Activated CD4-positive, alpha-beta T cell treated with anti-CD3 and anti-CD28 coated beads, Interleukin-10, Interleukin-2, amounts not matched to agents 100 ng/mL and 50 ng/mL, durations not matched to agents 16 hours and 8 hours (primary cell): ENCODE measurements around the gene TSHZ3.

Experiments
- DNase-seq: peaks from one replicate; pipeline ENCODE4 v3.0.0-alpha.2; 2020

Gene TSHZ3

GRCh38 chr19:31354799-31355664 lies 5.8 kb upstream of the TSHZ3 start:
- DNase-seq = no peak

- DNase-seq = no peak
Observed at GRCh38 chr19:31354316-31354715, 5.1 kb upstream of the TSHZ3 start.

- DNase-seq = no peak
Observed at GRCh38 chr19:31353833-31354232, 4.6 kb upstream of the TSHZ3 start.

- DNase-seq = no peak
Observed at GRCh38 chr19:31352782-31353651, 3.8 kb upstream of the TSHZ3 start.

GRCh38 chr19:31352296-31352781 lies 3.1 kb upstream of the TSHZ3 start:
- DNase-seq = no peak

- no peak for DNase-seq
Observed at GRCh38 chr19:31351855-31352195, 2.6 kb upstream of the TSHZ3 start.

- peak; percentile 20 for DNase-seq
Observed at GRCh38 chr19:31351056-31351854, 2.0 kb upstream of the TSHZ3 start.

GRCh38 chr19:31350693-31351055 lies 1.4 kb upstream of the TSHZ3 start:
- peak; percentile 37 for DNase-seq

- DNase-seq = no peak
Observed at GRCh38 chr19:31350033-31350692, 927 bp upstream of the TSHZ3 start.

GRCh38 chr19:31348481-31349159 lies 616 bp downstream of the TSHZ3 start:
- no peak for DNase-seq

- DNase-seq = no peak
Observed at GRCh38 chr19:31347828-31348392, 1.3 kb downstream of the TSHZ3 start.

- no peak for DNase-seq
Observed at GRCh38 chr19:31347354-31347753, 1.9 kb downstream of the TSHZ3 start.

GRCh38 chr19:31346184-31347059 lies 2.8 kb downstream of the TSHZ3 start:
- DNase-seq = no peak

GRCh38 chr19:31344403-31344802 lies 4.8 kb downstream of the TSHZ3 start:
- DNase-seq = no peak

GRCh38 chr19:31342926-31343325 lies 6.3 kb downstream of the TSHZ3 start:
- no peak for DNase-seq

GRCh38 chr19:31340042-31341025 lies 8.9 kb downstream of the TSHZ3 start:
- peak; percentile 10 for DNase-seq

GRCh38 chr19:31339411-31339810 lies 9.8 kb downstream of the TSHZ3 start:
- DNase-seq = no peak

- peak; percentile 21 for DNase-seq
Observed at GRCh38 chr19:31338069-31338776, 11.0 kb downstream of the TSHZ3 start.
